GM18868 (cell line): ENCODE results near the gene KLC1.
"Not testable (repeated sequence)": the region's sequence is repeated elsewhere in the genome, so short reads cannot be mapped to it uniquely, and the experiment has no call there.

Source experiments
- ATAC-seq: cut with Tn5 transposase; IDR thresholded peaks from one replicate; pipeline ENCODE4 v1.9.1; 2021; ENCODE audit warnings: mild to moderate bottlenecking, moderate library complexity; ENCODE audit not compliant: unreplicated experiment

Gene KLC1

DNA sequence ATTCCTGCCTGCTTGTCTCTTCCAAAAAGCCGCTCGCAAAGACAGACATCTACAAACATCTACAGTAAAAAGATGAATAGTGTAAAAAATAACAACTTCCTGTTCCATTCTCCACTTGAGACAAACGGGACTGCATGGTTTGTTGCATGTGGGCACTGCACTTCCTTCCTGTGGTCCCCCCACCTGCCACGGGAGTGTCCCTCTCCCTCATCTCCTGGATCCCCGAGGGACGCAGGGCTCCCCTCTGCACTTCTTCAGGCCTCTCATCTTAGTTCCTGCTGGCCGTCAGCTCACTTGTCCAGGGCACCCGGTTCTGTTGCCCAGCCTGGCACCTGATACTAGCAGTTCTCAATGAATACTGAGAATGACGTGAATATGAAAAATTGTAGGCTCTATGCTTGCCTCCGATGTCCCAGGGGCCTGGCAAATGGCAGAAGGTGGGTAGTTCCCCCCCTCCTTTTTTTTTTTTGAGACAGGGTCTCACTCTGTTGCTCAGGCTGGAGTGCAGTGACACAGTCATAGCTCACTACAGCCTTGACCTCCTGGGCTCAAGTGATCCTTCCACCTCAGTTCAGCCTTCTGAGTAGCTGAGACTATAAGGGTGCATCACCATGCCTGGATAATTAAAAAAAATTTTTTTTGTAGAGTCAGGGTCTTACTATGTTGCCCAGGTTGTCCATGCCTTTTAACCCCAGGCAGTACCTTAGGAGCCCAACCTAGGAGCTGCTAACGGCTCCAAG lies 3.5 kb upstream of the KLC1 start:
- no peak for ATAC-seq

DNA sequence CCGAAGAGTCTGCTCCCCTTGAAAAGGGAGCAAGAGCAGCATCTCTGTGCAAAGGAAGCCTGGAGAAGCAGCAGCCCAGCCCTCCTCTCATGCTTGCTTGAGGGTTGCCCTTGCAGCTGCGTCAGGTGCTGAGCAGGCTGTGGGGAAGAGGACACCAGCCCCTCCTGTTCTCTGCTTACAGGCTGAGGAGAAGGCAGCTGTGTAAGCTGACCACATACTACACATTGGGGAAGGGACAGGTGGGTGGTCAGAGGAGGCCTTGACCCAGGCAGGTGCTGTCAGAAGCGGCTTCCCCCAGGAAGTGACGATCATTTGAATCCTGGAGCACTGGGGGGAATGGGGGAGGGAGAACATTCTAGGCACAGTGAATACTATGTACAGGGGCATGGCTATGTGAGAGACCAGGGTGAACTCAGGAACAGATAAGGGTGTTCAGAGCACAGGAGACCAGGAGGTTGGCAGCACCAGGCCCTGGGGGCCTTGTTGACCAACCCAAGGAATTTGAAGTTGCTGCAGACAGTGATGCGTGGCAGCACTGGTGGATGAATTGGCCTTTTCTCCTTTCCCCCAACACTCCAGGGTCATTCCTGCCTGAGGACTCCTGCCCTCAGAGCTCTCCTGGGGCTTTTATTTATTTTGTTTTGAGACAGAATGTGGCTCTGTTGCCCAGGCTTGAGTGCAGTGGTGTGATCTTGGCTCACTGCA lies 2.7 kb upstream of the KLC1 start:
- no peak for ATAC-seq

DNA sequence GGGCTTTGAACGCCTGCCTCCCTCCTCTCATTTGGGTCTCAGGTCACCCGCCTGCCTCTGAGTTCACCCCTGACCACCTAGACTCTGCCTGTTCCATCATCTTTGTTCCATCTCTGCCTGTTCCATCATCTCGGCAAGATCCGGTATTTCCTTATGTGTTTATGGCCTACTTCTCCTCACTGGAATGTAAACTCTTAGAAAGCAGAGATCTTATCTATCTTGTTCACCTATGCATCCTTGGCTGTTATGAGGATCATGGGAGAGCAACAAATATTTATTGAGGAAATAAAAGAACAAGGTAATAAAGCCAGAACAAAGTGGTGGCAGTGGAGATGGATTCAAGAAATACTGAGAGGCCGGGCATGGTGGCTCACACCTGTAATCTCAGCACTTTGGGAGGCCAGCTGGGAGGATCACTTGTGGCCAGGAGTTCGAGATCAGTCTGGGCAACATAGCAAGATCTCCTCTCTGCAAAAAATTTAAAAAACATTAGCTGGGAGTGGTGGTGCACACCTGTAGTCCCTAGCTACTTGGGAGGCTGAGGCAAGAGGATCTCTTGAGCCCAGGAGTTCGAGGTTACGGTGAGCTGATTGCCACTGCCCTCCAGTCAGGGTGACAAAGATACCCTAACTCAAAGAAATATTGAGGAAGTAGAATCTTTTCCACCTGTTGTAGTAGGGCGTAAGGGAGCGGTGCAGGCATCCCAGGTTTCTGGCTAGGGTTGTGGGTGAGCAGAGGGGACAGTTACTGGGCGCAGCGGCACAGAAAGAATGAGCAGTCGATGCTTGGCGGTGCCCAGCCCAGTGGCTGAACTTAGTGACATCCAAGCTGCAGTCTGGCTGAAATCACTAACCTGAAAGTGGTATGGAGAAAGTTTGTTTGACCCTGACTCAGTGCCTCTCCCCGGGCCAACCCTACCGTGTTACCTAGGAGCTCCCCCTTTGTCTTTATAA lies 1.7 kb upstream of the KLC1 start:
- ATAC-seq, result no peak

DNA sequence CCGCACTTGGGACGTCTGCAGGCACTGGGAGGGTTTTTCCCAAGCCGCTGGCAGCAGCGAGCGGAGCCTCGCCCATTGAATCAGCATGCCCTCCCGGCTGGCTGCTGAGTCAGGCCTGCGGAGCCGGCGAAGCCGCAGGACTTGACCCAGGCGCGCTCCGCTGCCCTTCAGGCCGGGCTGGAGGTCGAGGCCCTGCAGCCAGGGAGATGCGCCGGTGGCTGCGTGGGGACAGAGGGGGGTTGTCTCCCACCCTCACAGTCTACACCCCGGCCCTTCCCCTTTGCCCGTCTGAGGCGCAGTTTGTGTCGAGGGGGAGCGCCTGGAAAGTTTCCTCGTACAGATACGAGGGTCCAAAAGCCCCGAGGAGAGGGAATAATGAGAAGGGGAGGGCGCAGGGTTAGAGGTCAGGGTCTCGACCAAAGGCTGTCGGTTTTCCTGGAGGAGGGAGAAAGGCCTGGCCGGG lies 759 bp upstream of the KLC1 start:
- ATAC-seq, result no peak

DNA sequence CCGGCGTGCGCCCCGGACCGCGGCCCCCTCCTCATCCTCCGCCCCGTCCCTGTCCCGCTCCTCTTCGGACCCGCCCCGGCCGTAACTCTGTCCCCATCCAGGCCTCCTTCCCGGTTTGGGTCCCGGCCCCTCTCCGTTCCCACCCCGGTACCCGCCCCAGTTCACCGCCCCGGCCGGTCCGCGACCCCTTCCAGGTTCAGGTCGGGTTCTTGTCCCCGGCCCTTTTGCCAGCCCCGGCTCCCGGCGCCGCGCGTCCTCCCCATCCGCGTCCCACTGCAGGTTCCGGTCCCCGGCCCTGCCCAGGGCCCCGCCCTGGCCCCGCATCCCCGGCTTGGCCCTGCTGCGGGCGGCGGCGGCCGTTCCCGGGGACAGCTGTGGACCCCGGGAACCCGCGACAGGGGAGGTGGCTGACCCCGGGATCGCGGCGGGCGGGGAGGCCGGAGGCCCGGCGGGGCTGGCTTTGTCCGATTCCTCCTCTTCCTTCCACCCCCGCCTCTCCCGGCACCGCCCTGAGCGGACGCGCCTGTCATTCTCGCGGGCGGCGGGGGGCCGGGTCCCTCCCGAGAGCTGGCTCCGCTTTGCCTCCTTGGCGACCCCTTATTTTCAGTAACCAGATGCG lies 601 bp downstream of the KLC1 start:
- peak; percentile 23 for ATAC-seq

DNA sequence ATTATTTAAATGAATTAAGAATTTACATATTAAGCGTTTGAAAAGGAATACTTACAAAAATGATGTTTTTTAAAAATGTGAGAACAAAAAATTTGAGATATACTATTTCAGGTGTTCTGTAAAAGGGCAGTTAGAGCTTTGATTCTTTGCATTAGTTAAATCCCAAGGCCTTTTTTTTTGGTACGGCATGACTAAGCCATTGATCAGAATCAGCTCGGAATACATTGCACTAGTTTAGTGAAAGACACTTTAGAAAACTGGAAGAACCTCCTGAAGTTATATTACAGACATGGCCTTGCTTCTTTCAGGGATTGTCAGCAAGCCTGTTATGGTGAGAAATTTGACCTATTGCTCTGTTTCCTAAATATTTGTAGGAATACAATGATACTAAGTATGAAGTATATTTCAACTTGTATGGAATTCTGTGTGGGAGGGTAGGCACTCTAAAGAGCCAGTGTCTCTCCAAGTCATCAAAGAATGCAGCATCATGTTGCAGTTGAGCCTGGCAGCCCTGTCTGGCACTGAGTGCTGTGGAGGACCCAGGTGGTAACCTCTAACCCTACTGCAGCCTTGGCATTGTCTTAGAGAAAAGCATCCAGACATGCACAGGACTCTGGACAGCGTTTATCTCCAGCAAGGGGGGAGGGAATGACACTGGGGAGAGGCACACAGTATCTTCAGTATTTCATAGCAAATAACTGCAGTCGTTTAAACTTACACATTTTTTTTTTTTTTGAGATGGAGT lies 1.5 kb downstream of the KLC1 start:
- ATAC-seq, result no peak

DNA sequence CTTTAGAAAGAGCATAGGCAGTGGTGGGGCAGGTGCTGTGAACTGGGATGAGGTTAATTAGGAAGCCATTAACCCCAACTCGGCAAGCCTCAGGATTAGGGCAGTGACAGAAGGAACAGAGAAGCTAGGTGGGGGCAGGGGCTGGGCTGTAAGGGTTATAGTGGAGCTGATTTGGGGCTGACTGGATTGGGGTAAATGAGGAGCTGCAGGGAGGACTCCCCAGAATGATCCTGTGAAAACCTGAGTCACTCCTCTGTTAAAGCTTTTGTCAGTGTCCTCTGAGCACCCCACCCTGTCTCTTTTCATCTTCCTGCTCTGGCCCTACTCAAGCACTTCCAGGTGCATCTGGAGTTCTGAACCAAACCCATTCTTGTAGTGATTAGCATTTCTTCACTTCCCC lies 4.4 kb downstream of the KLC1 start:
- ATAC-seq, result no peak

DNA sequence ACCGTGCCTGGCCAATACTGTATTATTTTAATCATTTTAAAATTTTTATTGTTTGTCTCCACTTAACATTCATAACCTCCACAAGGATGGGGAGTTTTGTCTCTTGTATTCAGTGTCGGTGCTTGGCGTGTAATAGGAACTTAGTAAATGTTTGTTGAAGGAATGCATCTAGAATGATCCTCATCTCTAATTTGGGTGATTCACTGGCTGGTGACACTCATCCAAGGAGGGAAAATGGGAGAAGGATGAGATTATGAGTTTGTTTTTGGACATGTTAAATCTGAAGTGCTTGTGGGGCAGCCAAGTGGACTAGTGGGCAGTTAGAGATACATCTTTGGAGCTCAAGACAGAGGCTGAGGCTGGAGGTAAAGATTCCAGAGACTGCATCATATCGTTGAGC lies 5.1 kb downstream of the KLC1 start:
- ATAC-seq, result no peak

DNA sequence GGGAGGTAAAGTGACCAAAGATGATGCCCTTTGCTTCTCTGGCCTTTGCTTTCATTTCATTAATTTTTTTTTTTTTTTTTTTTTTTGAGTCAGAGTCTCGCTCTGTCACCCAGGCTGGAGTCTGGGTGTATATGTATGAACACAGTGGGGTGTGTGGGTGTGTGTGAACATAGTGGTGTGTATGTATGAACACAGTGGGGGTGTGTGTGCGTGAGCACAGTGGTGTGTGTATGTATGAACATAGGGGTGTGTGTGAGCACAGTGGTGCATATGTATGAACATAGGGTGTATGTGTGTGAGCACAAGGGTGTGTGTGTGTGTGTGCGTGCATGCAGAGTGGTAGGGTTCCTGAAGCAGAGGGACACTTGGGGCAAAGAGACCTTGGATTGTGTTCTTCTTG lies 9.6 kb downstream of the KLC1 start:
- ATAC-seq, result no peak

DNA sequence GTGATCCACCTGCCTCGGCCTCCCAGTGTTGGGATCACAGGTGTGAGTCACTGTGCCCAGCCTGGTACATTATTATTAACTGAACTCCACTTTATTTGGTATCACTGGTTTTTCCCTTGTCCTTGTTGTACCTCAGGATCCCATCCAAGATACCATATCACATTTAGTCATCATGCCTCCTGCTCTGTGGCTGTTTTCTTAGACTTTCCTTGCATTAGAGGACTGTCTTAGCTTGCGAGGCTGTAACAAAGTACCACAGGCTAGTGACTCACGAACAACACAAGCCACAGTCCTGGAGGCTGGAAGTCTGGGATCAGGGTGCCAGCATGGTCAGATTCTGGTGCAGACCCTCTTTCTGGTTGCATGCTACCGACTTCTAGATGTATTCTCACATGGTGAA lies 12.2 kb downstream of the KLC1 start:
- ATAC-seq, result no peak

DNA sequence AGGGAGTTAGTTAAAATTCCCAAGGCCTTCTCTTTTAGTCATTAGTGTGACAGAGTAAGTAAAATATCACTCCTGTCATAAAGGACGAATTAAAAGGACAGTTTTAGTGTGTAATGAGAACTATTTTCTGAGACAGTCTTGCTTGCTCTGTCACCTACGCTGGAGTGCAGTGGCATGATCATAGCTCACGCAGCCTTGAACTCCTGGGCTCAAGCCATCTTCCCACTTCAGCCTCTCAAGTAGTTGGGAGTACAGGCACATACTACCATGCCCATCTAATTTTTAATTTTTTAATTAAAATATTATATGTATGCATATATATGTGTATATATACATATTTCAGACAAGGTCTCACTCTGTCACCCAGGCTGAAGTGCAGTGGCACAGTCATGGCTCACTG lies 17.2 kb downstream of the KLC1 start:
- no peak for ATAC-seq

DNA sequence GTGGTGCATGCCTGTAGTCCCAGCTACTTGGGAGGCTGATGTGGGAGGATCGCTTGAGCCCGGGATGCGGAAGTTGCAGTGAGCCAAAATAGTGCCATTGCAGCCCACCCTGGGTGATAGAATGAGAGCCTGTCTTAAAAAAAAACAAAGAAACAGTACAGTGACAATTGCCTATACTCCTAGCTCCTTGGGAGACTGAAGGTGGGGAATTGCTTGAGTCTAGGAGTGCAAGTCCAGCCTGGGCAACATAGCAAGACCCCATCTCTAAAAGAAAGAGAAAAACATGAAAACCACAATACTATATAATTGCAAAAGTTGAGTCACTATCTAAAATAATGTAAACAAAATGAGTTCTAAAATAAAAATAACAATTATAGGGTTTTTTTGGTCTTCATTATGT lies 20.0 kb downstream of the KLC1 start:
- ATAC-seq, result no peak

DNA sequence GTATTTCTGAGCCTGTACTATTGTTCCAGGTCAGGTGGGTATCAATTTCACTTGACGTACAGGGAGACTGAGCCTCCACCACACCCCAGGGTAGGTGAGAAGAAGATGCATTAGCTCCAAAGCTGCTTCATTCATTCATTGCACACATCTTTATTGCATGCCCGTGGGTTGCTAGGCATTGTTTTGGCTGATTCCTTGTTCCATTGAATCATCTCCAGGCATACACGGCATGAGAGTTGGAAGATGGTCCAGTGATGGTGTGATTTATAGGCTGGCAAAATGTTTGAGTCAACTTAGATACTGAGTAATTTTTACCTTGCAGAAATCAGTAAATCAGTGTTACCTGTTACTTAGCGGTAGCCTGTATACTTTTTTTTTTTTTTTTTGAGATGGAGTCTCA lies 21.2 kb downstream of the KLC1 start:
- ATAC-seq, result no peak

DNA sequence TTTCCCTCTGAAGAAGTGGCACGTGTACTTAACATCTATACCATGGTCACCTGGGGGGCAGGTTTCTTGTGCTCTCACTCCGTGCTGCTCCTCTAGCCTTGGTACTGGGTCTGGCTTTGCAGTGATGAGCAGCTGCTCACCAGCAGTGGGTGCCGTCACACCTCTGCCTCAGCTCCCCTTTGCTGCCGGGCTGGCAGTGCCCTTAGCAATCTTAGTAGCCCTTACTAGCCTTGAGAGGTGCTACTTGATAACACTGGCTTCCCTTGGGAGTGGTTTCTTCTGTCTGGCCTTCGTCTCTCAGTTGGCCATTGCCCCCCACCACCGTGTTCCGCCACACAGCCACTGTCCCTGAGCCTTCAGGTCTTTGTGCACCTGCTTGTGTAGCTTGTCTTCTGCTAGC lies 22.6 kb downstream of the KLC1 start:
- no peak for ATAC-seq

DNA sequence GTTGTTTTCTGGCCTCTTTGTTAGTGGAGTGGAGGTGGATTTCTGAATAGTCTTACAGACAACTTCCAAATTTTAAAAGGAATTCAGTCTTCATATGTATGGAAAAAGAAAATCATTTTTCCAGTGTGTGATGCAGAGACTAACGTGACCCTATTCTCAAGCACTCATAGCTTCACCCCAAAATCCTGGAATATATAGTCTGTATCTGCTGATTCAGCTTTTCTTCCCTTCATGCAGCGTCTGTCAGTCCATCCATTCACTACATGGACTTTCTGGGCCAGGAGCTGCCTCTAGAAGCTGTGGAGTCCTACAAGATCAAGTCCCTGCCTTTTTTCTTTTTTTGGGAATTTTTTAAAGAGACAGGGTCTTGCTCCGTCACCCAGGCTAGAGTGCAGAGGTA lies 23.8 kb downstream of the KLC1 start:
- ATAC-seq, result no peak

DNA sequence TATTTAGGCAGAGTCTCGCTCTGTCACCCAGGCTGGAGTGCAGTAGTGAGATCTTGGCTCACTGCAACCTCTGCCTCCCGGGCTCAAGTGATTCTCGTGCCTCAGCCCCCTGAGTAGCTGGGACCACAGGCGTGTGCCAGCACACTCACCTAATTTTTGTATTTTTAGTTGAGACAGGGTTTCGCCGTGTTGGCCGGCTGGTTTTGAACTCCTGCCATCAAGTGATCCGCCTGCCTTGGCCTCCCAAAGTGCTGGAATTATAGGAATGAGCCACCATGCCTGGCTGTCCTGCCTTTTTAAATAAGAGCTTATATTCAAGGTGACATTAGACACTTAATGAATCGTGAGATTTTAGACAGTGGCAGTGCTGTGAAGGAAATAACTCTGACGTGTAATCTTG lies 24.3 kb downstream of the KLC1 start:
- not testable (repeated sequence) for ATAC-seq

DNA sequence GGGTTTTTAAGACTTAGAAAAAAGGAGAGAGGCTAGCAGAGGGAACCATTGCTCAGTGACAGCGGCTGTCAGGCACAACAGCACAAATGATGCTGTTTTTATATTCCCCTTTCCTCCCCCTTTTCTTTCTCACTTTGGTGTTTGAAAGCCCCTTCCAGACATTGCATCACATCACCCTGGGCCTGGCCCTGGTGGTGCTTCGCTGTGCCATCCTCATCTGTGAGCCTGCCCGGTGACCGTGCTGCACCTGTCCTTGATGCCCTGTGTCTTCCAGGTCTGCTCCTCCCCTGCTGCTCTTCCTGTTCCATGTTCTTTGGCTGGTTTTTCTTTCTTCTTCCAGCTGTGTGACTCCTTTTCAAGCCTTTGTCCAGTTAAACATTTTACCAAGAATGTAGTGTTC lies 24.8 kb downstream of the KLC1 start:
- ATAC-seq, result no peak

DNA sequence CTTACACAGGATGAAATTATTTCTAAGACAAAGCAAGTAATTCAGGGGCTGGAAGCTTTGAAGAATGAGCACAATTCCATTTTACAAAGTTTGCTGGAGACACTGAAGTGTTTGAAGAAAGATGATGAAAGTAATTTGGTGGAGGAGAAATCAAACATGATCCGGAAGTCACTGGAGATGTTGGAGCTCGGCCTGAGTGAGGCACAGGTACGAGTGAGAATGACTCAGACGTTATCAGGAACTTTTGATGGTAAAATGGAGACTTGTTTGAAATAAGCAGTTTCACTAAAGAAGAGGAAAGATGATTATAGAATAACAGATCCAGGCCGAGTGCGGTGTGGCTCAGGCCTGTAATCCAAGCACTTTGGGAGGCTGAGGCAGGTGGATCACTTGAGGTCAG lies 25.6 kb downstream of the KLC1 start:
- no peak for ATAC-seq

DNA sequence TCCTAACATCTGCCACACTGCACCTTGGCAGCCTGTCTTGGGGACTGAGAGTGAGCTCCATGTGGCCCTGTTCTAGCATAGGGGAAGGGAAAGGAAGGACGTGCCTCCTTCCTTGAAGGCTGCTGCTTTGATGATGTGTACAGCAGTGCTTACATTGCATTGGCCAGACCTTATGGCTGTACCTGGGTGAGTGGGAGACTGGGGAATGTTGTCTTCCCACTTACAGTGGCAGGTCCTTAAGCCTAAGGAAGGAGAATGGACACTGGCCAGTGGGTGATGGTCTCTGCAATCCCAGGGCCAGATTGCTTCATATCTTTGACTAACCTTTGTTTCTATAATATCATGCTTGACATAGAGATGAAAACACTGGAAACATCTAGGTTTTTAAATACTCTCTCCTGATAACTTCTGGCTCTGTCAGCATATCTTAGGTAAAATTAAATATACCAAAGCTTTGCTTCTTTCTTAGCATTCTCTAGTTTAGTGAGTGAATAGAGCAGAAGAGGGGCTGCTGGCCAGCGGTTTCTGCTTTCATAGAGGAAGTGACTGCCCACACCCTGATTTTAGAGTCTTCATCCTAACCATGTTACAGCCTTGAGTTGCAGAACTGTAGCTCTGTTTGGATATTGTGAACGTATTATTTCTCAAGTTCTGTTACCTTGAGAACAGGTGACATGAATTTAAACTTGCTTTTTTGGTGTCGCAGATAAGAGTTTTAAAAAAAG lies 27.2 kb downstream of the KLC1 start:
- no peak for ATAC-seq

DNA sequence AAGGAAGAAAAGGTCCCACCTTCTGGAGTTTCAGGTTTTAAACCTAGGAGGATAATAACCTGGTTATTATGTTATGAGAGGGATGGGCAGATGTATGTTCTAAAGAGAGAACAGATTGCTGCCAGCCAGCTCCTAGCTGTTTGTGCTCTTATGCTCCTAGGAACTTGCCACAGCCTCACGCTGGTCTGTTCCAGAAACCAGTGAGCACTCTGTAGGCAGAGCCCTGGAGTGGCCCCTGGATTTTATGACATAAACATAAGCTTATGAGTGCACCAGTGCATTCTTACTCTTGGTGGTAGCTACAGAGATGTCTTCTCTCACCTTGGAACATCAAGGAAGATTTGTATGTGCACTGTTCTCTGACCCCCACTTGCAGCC lies 27.7 kb downstream of the KLC1 start:
- no peak for ATAC-seq
